ENCODE measurements around the gene NEK6.
A peak's percentile ranks its signal among the peaks of the same experiment; 100 is the strongest.
"Not testable (repeated sequence)": the region's sequence is repeated elsewhere in the genome, so short reads cannot be mapped to it uniquely, and the experiment has no call there.

The NEK6 gene

GRCh38 chr9:124231095-124231737 lies 26.5 kb upstream of the NEK6 start:
- no peak for DNase-seq

- no peak for DNase-seq
Measured at GRCh38 chr9:124238546-124239140, 19.1 kb upstream of the NEK6 start.

- no peak for DNase-seq
Measured at GRCh38 chr9:124239249-124240073, 18.3 kb upstream of the NEK6 start.

- peak; percentile 90 for DNase-seq
Measured at GRCh38 chr9:124242331-124243194, 15.2 kb upstream of the NEK6 start.

- not testable (repeated sequence) for DNase-seq
Measured at GRCh38 chr9:124247393-124247792, 10.4 kb upstream of the NEK6 start.

- DNase-seq: no peak
Measured at GRCh38 chr9:124248066-124248465, 9.7 kb upstream of the NEK6 start.

- peak; percentile 65 for DNase-seq
Measured at GRCh38 chr9:124248960-124249359, 8.8 kb upstream of the NEK6 start.

- DNase-seq: no peak
Measured at GRCh38 chr9:124251204-124251603, 6.5 kb upstream of the NEK6 start.

GRCh38 chr9:124251605-124252378 lies 6.0 kb upstream of the NEK6 start:
- DNase-seq: no peak

GRCh38 chr9:124252878-124253277 lies 4.9 kb upstream of the NEK6 start:
- not testable (repeated sequence) for DNase-seq

- no peak for DNase-seq
Measured at GRCh38 chr9:124254261-124254682, 3.5 kb upstream of the NEK6 start.

GRCh38 chr9:124255222-124255621 lies 2.5 kb upstream of the NEK6 start:
- DNase-seq: no peak

- DNase-seq: no peak
Measured at GRCh38 chr9:124256517-124257069, 1.2 kb upstream of the NEK6 start.

GRCh38 chr9:124257070-124257843 lies 492 bp upstream of the NEK6 start:
- DNase-seq: peak; percentile 79

GRCh38 chr9:124258607-124259157 lies 933 bp downstream of the NEK6 start:
- DNase-seq: no peak

GRCh38 chr9:124259158-124259808 lies 1.5 kb downstream of the NEK6 start:
- DNase-seq: peak; percentile 77

GRCh38 chr9:124260769-124261603 lies 3.2 kb downstream of the NEK6 start:
- DNase-seq: peak; percentile 55

- DNase-seq: no peak
Measured at GRCh38 chr9:124261736-124262648, 4.2 kb downstream of the NEK6 start.
